ENCODE data around the gene TMEM37.

The TMEM37 gene

DNA sequence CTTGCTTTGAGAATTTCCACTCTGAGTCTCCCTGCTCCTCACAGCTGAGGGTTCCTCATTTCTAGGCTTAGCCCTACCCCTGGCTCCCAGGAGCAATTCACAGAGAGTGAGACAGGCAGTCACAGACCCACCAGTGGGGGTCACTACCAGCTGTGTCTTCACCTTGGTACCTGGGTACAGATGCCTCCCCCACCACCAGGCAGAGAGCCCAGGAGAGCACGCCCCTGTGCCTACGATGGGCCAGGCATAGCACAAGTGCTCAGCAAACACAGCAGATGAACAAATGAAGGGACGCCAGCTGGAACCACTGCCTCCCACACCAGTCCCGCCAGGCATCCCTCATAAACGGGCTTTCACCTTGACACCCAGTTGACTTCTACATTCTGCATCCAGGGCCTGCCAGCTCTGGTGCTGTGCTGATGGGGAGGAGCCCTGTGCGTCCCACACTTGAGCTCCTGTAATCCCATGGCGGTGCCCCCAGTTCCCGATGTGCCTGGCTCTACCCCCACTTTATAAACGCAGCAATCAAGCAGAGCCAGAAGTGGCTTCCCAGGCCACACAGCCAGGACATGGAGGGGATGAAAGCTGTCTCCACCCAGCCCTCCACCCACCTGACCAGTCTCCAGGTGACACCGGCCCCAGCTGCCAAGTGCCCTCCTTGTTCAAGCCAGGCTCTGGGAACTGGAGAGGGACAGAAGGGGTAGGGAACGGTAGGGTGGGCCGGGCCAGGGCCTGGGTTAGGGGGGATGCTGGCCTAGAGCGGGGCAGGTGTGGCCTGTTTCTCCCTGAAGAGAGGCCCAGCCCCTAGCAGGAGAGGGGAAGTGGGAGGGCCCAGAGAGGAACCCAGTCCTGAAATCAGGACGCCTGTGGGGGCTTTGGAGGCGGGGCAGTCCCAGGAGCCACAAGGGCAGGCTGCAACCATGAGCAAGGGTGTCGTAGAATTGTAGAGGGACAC lies 50.1 kb downstream of the TMEM37 start:
- DNase-seq, result no peak

DNA sequence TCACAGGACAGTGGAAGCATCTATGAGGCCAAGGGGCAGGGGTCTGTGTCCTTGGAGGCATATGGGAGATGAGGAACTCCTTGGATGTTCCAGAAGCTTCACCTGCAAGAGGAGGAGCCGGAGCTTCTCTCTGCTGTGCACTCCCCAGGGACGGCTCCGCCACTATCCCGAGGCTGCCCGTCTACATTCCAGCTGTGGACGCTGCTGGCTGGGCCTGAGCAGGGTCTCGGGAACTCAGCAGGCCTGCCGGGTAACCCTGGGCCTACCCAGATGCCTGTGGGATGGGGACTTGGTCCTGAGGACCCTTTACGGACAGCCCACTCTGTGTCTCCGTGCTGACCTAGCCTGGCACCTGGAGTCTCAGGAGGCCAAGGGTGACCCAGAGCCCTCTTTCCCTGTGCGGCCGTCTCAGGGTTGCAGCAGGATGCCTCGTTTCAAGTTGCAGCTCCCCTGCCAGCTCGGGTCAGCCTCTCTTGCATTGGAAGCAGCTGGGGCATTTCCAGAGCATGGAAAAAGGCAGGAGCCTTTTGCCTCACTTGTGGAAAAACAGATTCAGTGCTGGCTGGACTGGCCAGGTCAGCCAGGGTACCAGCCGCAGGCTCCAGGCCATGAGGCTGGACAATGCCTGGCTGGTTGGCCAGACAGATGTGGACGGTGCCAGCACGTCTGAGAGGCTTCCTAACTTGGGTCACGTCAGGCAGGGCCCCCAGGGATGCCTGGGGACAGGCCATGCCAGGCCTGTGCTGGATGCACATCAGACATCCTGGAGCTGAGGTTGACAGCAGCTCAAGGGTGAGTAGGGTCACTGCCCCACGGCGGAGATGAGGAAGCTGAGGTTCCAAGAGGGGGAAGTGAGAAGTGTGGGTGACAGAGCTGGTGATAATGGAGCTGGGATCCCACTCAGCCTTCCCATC lies 51.1 kb downstream of the TMEM37 start:
- DNase-seq, result no peak

DNA sequence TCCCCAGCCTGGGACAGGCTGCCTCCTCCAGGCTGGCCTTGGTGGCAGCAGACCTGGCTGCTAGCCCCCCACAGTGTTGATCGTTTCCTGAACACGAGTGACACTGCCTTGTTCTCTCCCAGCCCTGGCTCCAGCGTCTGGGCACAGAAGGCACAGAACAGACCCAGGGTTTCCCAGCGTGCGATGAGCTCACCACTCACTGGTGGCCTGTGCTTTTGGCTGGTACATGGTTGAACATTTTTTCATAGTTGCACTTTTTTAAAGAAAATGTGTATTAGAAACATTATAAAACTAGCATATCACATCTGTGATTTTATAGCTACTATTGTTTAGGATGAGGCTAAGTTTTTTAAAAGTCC lies 51.7 kb downstream of the TMEM37 start:
- no peak for DNase-seq

DNA sequence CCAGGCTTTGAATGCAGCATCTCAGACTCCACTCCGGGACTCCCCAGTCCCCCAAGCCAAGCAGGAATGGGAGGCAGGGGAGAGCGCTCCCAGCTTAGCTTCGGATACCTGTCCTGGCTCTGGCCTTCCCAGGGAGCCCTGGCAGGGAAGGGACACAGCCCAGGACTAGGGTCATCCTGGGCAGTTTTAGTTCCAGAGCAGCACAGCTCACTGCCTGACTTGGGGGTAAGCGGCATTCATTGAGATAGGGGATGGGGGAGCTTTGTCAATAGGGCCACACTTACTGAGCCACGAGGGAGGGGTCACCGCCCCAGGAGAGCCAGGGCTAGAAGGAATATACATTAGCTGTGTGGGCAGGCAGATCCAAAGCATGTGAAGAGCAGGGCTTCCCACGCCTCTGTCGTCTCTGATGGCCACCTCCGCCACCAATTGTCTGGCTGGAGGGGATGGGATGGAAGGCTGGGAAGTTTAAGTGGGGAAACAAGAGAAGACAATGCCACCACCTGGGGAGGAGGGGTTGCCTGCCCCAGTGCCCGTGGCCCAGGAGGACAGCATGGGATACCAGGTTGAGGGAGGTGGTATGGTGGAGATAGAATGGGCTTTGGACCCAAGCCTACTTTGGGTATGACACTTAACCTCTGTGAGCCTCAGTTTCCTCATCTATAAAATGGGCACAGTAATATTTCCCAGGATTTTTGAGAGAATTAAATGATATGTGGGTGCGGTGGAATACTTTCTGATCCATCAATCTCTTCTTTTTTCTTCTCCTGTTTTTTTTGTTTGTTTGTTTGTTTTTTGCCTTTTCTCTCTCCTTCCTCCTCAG lies 52.5 kb downstream of the TMEM37 start:
- DNase-seq, result no peak

DNA sequence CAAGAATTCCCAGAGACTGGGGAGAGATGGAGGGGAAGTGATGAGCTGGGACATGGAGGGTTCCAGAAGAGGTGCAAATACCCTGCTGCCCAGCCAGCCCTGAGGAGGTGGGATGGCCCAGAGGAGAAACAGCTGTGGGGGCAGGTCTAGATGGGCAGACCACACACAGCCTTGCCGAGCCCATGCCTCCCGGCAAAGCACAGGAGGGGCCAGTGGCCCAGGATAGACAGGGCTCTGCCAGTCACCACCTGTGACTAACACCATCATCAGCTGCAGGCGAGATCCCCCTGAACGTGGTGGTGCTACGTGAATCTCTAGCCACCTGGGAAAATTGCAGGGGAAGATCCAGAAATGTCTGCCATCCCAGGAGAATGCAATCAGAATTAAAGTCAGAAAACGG lies 53.2 kb downstream of the TMEM37 start:
- no peak for DNase-seq

DNA sequence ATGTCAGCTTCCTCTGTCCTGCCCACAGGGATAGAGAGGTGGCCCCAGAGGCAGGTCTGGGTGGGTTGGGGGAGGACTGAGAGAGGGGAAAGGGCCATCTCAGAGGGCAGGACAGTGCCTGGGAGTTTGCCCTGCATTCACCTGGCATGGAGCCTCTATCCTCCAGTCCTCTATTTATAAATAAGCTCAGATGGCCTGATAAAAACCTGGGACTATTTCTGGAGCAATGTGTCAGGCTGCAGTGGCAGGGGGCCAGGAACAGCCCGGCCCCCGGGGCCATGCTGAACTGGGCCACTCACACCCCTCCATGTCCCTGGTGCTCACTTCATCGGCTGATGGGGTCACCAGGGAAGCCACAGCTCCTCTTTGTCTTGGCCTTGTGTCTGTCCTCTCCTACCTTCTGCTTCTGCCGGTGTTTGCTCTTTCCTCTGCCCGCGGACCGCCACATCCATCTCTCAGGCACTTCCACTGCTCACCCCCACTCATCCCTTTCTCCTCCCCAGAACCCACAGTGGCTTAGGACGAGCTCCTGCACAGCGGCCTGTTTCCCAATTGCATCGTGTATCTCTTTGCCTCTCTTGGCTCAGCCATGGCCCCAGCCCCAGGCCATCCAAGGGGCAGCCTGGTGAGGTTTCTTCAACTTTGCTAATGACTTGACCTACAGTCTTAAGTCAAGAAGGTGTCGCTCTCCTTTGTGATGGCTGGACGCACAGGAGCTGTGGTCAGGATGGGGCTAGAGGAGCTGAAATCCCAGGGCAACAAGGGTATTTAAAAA lies 53.9 kb downstream of the TMEM37 start:
- no peak for DNase-seq

DNA sequence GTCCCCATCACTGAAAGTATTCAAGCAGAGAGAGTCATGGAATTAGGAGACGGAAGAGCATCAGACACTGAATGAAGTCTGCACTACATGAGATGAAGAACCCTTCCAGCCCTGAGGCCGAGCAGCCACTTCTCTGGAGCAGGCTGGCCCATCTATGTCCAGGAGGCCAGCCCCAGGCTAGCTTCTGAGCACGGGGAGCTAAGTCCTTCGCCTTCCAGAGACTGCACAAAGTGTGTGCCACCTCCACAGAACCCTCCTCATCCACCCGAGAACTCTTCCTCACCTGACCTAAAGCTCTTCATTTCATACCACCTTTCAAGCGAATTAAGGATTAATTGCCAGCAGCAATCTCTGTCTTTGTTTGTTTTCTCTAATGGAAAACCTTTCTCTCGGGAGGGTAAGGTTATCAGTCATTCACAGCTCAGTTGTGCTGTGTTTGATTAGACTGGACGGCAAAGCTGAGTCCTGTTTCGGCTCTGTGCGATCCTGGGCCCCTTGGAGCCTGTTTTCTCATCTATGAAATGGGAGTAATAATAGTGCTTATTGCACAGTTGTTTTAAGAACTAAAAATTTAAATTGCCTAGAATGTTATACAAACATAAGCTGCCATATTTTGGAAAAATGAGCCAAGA lies 54.7 kb downstream of the TMEM37 start:
- DNase-seq, result no peak

DNA sequence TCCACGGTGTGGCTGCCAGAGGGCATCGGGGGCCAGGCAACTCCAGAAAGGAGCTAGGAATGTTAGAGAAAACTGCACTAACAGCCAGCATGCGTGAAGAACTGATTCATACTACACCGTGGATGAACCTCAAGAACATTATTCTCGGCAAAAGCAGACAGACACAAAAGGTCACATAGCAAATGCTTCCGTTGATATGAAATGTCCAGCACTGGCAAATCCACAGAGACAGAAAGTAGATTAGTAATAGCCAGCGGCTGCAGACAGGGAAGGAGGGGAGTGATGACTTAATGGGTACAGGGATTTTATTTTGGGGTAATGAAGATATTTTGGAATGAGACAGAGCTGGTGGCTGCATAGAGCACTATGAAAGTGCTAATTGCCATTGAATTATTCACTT lies 55.2 kb downstream of the TMEM37 start:
- DNase-seq, result no peak

DNA sequence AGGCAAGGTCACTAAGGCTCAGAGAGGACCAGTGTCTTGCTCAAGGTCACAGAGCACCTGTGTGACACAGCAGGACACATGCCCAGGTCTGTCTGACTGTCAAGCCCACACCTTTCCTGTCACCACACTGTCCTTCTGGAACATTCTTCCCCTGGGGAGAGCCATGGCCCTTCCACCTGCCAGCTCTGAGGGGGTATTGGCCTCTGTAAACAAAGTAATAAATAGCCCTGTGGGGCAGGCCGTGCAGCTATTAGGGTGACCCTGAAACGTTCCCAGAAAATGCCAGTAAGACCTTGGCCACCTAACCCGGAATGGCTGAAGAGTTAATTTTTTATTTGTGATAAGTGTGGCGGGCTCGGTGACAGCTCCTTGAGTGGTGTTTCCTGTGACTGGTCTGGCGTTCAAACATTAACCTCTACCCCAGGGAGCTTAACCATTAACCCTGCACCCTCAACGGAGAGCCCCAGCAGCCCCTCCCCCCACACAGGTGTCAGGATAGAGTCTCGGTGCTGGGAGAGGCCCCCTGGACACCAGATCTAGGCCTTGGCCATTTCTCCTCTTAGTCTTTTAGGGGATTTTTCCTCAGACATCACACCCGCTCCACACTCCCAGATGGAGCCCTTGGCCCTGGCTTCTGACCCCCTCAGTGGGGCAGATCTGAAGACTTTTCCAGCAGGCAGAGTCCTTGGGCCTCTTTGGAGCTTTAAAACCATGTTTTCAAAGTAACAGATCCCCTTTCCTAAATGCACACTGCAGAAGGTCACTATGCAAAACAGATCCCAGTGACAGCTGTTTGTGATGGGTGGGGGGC lies 56.0 kb downstream of the TMEM37 start:
- DNase-seq, result no peak

Data from stimulated activated CD4-positive, alpha-beta T cell treated with anti-CD3 and anti-CD28 coated beads, Interleukin-2, amount 100 ng/mL, for 24 hours (primary cell).